ENCODE data around the gene GCNA. TPM values are rescaled to one million over a fixed set of nuclear protein-coding genes. Genes with fewer than 3 reads are reported as not detected.
"Not testable (repeated sequence)": the region's sequence is repeated elsewhere in the genome, so short reads cannot be mapped to it uniquely, and the experiment has no call there.

The GCNA gene
- total and polyA plus RNA-seq, 12 donors, result 0.53 to 2.7 (median 1.4) TPM

GRCh38 chrX:71581210-71581609 is 3.0 kb downstream of the GCNA start:
- WGBS, 2 donors, result 35 to 54% methylated on average over 5 of the region's 5 CpGs
- intact Hi-C loops (cut with DNase I), result loop anchor here in 1 of 10 donors (5.0 kb wide), 1 partner anchor 56 kb away; no protein-coding TSS in a partner anchor
- Histone ChIP-seq H3K27ac (peak overlapping the region in 5 of 10 donors; percentile 29 to 64 (median 53)), H3K36me3 (peaks cover 0 to 26% (median 0%) of the 10 kb centered on the region in 9 donors), H3K4me1 (peaks cover 0 to 4% (median 0%) of the 10 kb centered on the region in 9 donors), H3K4me3 (no peak overlapping the region), H3K27me3 (no peaks in the 10 kb centered on the region), H3K9me3 (no peaks in the 10 kb centered on the region)
- TF ChIP-seq CTCF (IDR thresholded peaks at IDR 0.05), result no peak
- ATAC-seq, result peak in 5 of 8 donors; percentile 50 to 88 (median 78)
- DNase-seq, result peak in 1 of 2 donors; percentile 9

- Histone ChIP-seq H3K36me3 (peaks cover 0 to 10% (median 0%) of the 10 kb centered on the region in 9 donors), H3K9me3 (no peaks in the 10 kb centered on the region), H3K27me3 (no peaks in the 10 kb centered on the region), H3K27ac (no peak overlapping the region), H3K4me1 (peaks cover 0 to 2% (median 0%) of the 10 kb centered on the region in 9 donors), H3K4me3 (no peak overlapping the region)
- intact Hi-C loops (cut with DNase I), result no loop called here
- no peak for TF ChIP-seq CTCF (IDR thresholded peaks at IDR 0.05)
- WGBS, 2 donors, result 69 to 71% methylated on average over 2 of the region's 2 CpGs
- DNase-seq, result no peak
- peak in 2 of 8 donors; percentile 51 to 72 for ATAC-seq
These were observed 8.7 kb downstream of the GCNA start for GRCh38 chrX:71586929-71587328.

- H3K9me3 ChIP-seq; intact Hi-C loops (cut with DNase I); H3K27ac ChIP-seq; H3K4me1 ChIP-seq; DNase-seq; H3K4me3 ChIP-seq; H3K27me3 ChIP-seq: not testable (repeated sequence)
- WGBS, 2 donors, result 44 to 81% methylated on average over 4 to 7 of the region's 8 CpGs
- peak in 3 of 8 donors; percentile 35 to 86 (median 69) for ATAC-seq
- peaks cover 0 to 26% (median 0%) of the 10 kb centered on the region in 9 donors for H3K36me3 ChIP-seq
These were observed 15.0 kb downstream of the GCNA start for GRCh38 chrX:71593210-71593609.

GRCh38 chrX:71599965-71600364 is 21.7 kb downstream of the GCNA start:
- H3K9me3 ChIP-seq, result peaks cover 0 to 15% (median 0%) of the 10 kb centered on the region in 11 donors
- H3K27me3 ChIP-seq, result peaks cover 0 to 9% (median 0%) of the 10 kb centered on the region in 7 donors
- 46 to 69% methylated on average over 2 of the region's 2 CpGs for WGBS, 2 donors
- DNase-seq, result no peak
- H3K4me1 ChIP-seq, result no peaks in the 10 kb centered on the region
- peak in 3 of 8 donors; percentile 66 to 92 (median 82) for ATAC-seq
- no peak overlapping the region for H3K4me3 ChIP-seq
- intact Hi-C loops (cut with DNase I), result loop anchor here in 1 of 10 donors (10.0 kb wide), 1 partner anchor 55 kb away; no protein-coding TSS in a partner anchor
- peaks cover 0 to 88% (median 6%) of the 10 kb centered on the region in 9 donors for H3K36me3 ChIP-seq
- no peak for TF ChIP-seq CTCF (IDR thresholded peaks at IDR 0.05)
- H3K27ac ChIP-seq, result no peak overlapping the region

GRCh38 chrX:71603618-71604017 is 25.4 kb downstream of the GCNA start:
- intact Hi-C loops (cut with DNase I), result loop anchor here in 1 of 10 donors (10.0 kb wide), 1 partner anchor 59 kb away; no protein-coding TSS in a partner anchor
- H3K4me1 ChIP-seq, result peaks cover 0 to 17% (median 6%) of the 10 kb centered on the region in 9 donors
- H3K27ac ChIP-seq, result no peak overlapping the region
- H3K4me3 ChIP-seq, result no peak overlapping the region
- ATAC-seq (no peak), DNase-seq (no peak)
- peaks cover 0 to 79% (median 10%) of the 10 kb centered on the region in 9 donors for H3K36me3 ChIP-seq
- WGBS, 2 donors, result 94 to 97% methylated on average over 33 of the region's 33 CpGs
- no peak for TF ChIP-seq CTCF (IDR thresholded peaks at IDR 0.05)
- H3K9me3 ChIP-seq, result peaks cover 0 to 15% (median 0%) of the 10 kb centered on the region in 11 donors
- H3K27me3 ChIP-seq, result no peaks in the 10 kb centered on the region
